Stomach (tissue), 4 donors: ENCODE data around the gene ULK1.

Experiments used
- POLR2A ChIP-seq, 4 donors: fragments of 450-650 bp; IDR thresholded peaks; one replicate each; pipeline ENCODE4 v1.6.1; 2016; ENCODE audit warnings: antibody characterized with exemption in 4 of 4, control low read depth in 2 of 4, mild to moderate bottlenecking in 1 of 4, moderate library complexity in 1 of 4
- TF ChIP-seq, protein P1 (sequence below), 7 experiments: fragments of 450-650 bp in 4 of 7; fragments of 200-600 bp in 3 of 7; sonication (generic) in 3 of 7; IDR thresholded peaks; one replicate each; pipeline ENCODE4 v1.5.1; 2016 to 2019; ENCODE audit warnings: antibody characterized with exemption in 7 of 7, control low read depth in 2 of 7, mild to moderate bottlenecking in 1 of 7

- TF ChIP-seq, protein P1, sequence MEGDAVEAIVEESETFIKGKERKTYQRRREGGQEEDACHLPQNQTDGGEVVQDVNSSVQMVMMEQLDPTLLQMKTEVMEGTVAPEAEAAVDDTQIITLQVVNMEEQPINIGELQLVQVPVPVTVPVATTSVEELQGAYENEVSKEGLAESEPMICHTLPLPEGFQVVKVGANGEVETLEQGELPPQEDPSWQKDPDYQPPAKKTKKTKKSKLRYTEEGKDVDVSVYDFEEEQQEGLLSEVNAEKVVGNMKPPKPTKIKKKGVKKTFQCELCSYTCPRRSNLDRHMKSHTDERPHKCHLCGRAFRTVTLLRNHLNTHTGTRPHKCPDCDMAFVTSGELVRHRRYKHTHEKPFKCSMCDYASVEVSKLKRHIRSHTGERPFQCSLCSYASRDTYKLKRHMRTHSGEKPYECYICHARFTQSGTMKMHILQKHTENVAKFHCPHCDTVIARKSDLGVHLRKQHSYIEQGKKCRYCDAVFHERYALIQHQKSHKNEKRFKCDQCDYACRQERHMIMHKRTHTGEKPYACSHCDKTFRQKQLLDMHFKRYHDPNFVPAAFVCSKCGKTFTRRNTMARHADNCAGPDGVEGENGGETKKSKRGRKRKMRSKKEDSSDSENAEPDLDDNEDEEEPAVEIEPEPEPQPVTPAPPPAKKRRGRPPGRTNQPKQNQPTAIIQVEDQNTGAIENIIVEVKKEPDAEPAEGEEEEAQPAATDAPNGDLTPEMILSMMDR (IDR thresholded peaks at IDR 0.05), result no peak
- TF ChIP-seq POLR2A (IDR thresholded peaks at IDR 0.05), result no peak
Measured at GRCh38 chr12:131917139-131917710, 22.8 kb downstream of the ULK1 start.
